Adrenal gland (tissue), 12 donors: ENCODE data around the gene CDCA7L. TPM values are rescaled to one million over a fixed set of nuclear protein-coding genes. Genes with fewer than 3 reads are reported as not detected.

Experiments used
- DNase-seq, 7 donors: peaks; one replicate each; pipeline ENCODE4 v3.0.0-alpha.2; 2019 to 2020
- H3K27ac ChIP-seq, 5 donors: fragments of 200-600 bp; sonication (generic) in 4 of 5; 1 replicate in 3 of 5; 2 replicates in 2 of 5; pipeline versions ENCODE4 v1.5.1 to v1.8.0; 2016 to 2020; ENCODE audit warnings: mild to moderate bottlenecking in 1 of 5
- H3K27me3 ChIP-seq: fragments of 200-600 bp; 2 replicates; pipeline ENCODE4 v1.8.0; 2021
- H3K36me3 ChIP-seq, 2 donors: fragments of 200-600 bp; replicated peaks in 1 of 2; 1 replicate in 1 of 2; 2 replicates in 1 of 2; pipeline versions ENCODE4 v1.5.1 to v1.8.0; 2018 to 2022
- H3K4me1 ChIP-seq, 2 donors: fragments of 200-600 bp; replicated peaks in 1 of 2; 1 replicate in 1 of 2; 2 replicates in 1 of 2; pipeline versions ENCODE4 v1.5.1 to v1.8.0; 2018 to 2021
- H3K4me3 ChIP-seq, 4 donors: fragments of 200-600 bp; sonication (generic) in 3 of 4; one replicate each; pipeline ENCODE4 v1.5.1; 2016 to 2018
- H3K9me3 ChIP-seq, 3 donors: fragments of 200-600 bp; sonication (generic) in 1 of 3; replicated peaks in 1 of 3; 1 replicate in 2 of 3; 2 replicates in 1 of 3; pipeline versions ENCODE4 v1.5.1 to v1.8.0; 2016 to 2021
- CTCF ChIP-seq, 6 experiments: fragments of 450-650 bp in 4 of 6; fragments of 200-600 bp in 2 of 6; sonication (generic) in 1 of 6; IDR thresholded peaks; 1 replicate in 5 of 6; 2 replicates in 1 of 6; pipeline versions ENCODE4 v1.5.1 to v1.8.0; 2016 to 2021; ENCODE audit warnings: antibody characterized with exemption in 6 of 6, mild to moderate bottlenecking in 2 of 6, moderate library complexity in 1 of 6
- POLR2A ChIP-seq, 2 donors: fragments of 450-650 bp; IDR thresholded peaks; one replicate each; pipeline ENCODE4 v1.6.1; 2017; ENCODE audit warnings: antibody characterized with exemption in 2 of 2, mild to moderate bottlenecking in 2 of 2, moderate library complexity in 1 of 2
- WGBS, 4 donors: extraction: QIAGEN DNeasy Blood & Tissue Kit in 2 of 4; methylation state at CpG; one replicate each; pipeline versions ENCODE4 v1.1.5 to v1.1.7; 2013 to 2017; 5-methylcytosine and 5-hydroxymethylcytosine counted together
- intact Hi-C, 2 donors: fragments of 100-400 bp; cut with DNase I; formaldehyde crosslinking; loops; one replicate each; pipeline versions ENCODE4 v1.14.1 to v1.15.0; 2022 to 2023
- polyA plus RNA-seq, 3 donors: library from polyadenylated mRNA; stranded (reverse); fragments of 200-250 nt in 2 of 3; fragments of 350-450 nt in 1 of 3; fragmentation: Illumina TruSeq in 1 of 3; extraction: RNeasy Lipid Tissue Mini Kit (QIAGEN cat#74804) in 1 of 3; gene quantifications; one replicate each; pipeline ENCODE4 v1.2.3, GENCODE V29; 2013 to 2014
- total RNA-seq, 9 donors: library from RNA; depleted of rRNA in 4 of 9; stranded (reverse); fragments of >200 nt in 4 of 9; fragments of 120-200 nt in 1 of 9; fragmentation: NEBNext Ultra II Directional in 1 of 9; extraction: Animal tissue kit (Norgen Biotek cat#: 25700) in 1 of 9; gene quantifications; one replicate each; pipeline versions ENCODE4 v1.1.0 to v1.2.4, GENCODE V29; 2013 to 2023
- donor health status: healthy with polysubstance abuse.
- donor health status: Bipolar disorder and iron deficiency.
- donor health status: DM: yes; HTN: yes; CAD: no.
- donor health status: DM: no; HTN: no; CAD: no.
- donor health status: DM: no; HTN: no; CAD: no.
- donor health status: DM: yes; HTN: yes; CAD: no.

CDCA7L gene
- total and polyA plus RNA-seq, 12 donors: 0.88 to 12.4 (median 1.7) TPM

- H3K4me1 ChIP-seq: no peaks in the 10 kb centered on the region
- no peak for DNase-seq
- no peak overlapping the region for H3K27ac ChIP-seq
- WGBS, 4 donors: 66 to 89% (median 81%) methylated on average over 2 of the region's 2 CpGs
- no peaks in the 10 kb centered on the region for H3K9me3 ChIP-seq
- no peak overlapping the region for H3K4me3 ChIP-seq
- TF ChIP-seq POLR2A (IDR thresholded peaks at IDR 0.05): no peak
- no peak for TF ChIP-seq CTCF (IDR thresholded peaks at IDR 0.05)
- intact Hi-C loops: no loop called here
- no peaks in the 10 kb centered on the region for H3K36me3 ChIP-seq
- H3K27me3 ChIP-seq: no peaks in the 10 kb centered on the region
These were observed 37.4 kb upstream of the CDCA7L start for GRCh38 chr7:21983056-21983455.

- no peak for DNase-seq
- 53 to 72% (median 61%) methylated on average over 2 of the region's 2 CpGs for WGBS, 4 donors
- Histone ChIP-seq H3K27me3 (no peaks in the 10 kb centered on the region), H3K4me1 (no peaks in the 10 kb centered on the region), H3K4me3 (no peak overlapping the region), H3K36me3 (no peaks in the 10 kb centered on the region), H3K27ac (no peak overlapping the region), H3K9me3 (no peaks in the 10 kb centered on the region)
- intact Hi-C loops: no loop called here
- TF ChIP-seq POLR2A (IDR thresholded peaks at IDR 0.05) (no peak), CTCF (IDR thresholded peaks at IDR 0.05) (no peak)
These were observed 35.8 kb upstream of the CDCA7L start for GRCh38 chr7:21981524-21981923.

- Histone ChIP-seq H3K36me3 (no peaks in the 10 kb centered on the region), H3K4me1 (no peaks in the 10 kb centered on the region), H3K27ac (no peak overlapping the region), H3K27me3 (no peaks in the 10 kb centered on the region), H3K9me3 (no peaks in the 10 kb centered on the region), H3K4me3 (no peak overlapping the region)
- DNase-seq: no peak
- intact Hi-C loops: no loop called here
- 41 to 60% (median 55%) methylated on average over 5 of the region's 5 CpGs for WGBS, 4 donors
- TF ChIP-seq POLR2A (IDR thresholded peaks at IDR 0.05): no peak
- no peak for TF ChIP-seq CTCF (IDR thresholded peaks at IDR 0.05)
These were observed 35.3 kb upstream of the CDCA7L start for GRCh38 chr7:21980926-21981500.

- Histone ChIP-seq H3K27ac (no peak overlapping the region), H3K27me3 (no peaks in the 10 kb centered on the region), H3K9me3 (no peaks in the 10 kb centered on the region), H3K36me3 (no peaks in the 10 kb centered on the region), H3K4me1 (no peaks in the 10 kb centered on the region), H3K4me3 (no peak overlapping the region)
- TF ChIP-seq POLR2A (IDR thresholded peaks at IDR 0.05): no peak
- no peak for TF ChIP-seq CTCF (IDR thresholded peaks at IDR 0.05)
- intact Hi-C loops: no loop called here
- 61 to 72% (median 68%) methylated on average over 2 to 5 of the region's 5 CpGs for WGBS, 4 donors
- DNase-seq: no peak
These were observed 26.7 kb upstream of the CDCA7L start for GRCh38 chr7:21972397-21972784.
